ENCODE measurements around the gene ATP1A1. TPM values are rescaled to one million over a fixed set of nuclear protein-coding genes. Genes with fewer than 3 reads are reported as not detected.

Gene ATP1A1
- total RNA-seq, 1 experiment from 2014 or later, result 286 TPM

DNA sequence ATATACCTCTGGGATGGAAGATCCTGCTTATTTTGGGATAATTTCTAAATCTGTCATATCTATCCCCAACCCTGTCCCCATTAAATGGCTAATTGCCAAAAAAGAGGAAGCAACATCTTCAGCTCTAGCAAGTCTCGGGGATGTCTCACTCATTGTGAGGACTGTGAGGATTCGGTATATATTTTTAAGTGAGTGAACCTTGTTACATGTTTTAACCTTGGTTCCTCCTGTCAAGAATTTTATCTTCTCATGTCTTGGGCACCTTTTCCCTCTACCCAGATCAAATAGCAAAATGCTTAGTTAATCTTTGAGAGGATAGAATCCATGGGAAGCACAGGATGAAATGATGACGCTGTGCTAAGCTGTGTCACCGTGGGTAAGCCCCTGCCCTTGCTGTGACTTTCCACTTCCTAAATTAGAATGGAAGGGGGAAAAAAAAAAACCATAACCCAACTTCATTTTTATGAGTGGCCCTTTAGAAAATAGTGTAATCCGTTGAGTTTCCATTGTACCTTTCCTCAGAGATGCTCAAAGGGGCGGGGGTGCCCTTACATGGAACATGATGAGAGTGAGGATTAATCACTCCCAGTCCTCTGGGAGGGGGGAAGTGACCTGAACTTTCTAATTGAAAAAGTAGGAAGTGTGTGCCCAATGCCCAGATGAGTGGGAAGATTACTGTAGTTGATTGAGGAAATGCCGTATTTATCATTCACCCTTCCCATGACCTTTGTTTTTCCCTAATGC, 7.6 kb downstream of the ATP1A1 start (continued):
- TF ChIP-seq, protein P1, sequence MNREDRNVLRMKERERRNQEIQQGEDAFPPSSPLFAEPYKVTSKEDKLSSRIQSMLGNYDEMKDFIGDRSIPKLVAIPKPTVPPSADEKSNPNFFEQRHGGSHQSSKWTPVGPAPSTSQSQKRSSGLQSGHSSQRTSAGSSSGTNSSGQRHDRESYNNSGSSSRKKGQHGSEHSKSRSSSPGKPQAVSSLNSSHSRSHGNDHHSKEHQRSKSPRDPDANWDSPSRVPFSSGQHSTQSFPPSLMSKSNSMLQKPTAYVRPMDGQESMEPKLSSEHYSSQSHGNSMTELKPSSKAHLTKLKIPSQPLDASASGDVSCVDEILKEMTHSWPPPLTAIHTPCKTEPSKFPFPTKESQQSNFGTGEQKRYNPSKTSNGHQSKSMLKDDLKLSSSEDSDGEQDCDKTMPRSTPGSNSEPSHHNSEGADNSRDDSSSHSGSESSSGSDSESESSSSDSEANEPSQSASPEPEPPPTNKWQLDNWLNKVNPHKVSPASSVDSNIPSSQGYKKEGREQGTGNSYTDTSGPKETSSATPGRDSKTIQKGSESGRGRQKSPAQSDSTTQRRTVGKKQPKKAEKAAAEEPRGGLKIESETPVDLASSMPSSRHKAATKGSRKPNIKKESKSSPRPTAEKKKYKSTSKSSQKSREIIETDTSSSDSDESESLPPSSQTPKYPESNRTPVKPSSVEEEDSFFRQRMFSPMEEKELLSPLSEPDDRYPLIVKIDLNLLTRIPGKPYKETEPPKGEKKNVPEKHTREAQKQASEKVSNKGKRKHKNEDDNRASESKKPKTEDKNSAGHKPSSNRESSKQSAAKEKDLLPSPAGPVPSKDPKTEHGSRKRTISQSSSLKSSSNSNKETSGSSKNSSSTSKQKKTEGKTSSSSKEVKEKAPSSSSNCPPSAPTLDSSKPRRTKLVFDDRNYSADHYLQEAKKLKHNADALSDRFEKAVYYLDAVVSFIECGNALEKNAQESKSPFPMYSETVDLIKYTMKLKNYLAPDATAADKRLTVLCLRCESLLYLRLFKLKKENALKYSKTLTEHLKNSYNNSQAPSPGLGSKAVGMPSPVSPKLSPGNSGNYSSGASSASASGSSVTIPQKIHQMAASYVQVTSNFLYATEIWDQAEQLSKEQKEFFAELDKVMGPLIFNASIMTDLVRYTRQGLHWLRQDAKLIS (CRISPR knock-in tag; IDR thresholded peaks at IDR 0.05; ENCODE audit: borderline replicate concordance), result no peak

GRCh38 chr1:116382321-116382720, 9.3 kb downstream of the ATP1A1 start:
- CTCF ChIA-PET, result interaction anchor here (0.6 to 3.5 kb wide), 3 partner anchors 103 to 243 kb away, joined by 4 to 19 read pairs (median 5); no protein-coding TSS in a partner anchor
- POLR2A ChIA-PET, result no interaction called here
- peak overlapping the region; percentile 80 for H3K27ac Mint-ChIP-seq
- H3K27me3 Mint-ChIP-seq (ENCODE audit: low read depth), result no peaks in the 10 kb centered on the region
- ATAC-seq (no peak), DNase-seq (ENCODE audit: low spot score) (no peak)
- H3K4me3 Mint-ChIP-seq, result no peak overlapping the region
- no peaks in the 10 kb centered on the region for H3K9me3 Mint-ChIP-seq
- H3K36me3 Mint-ChIP-seq, result peaks cover 28% of the 10 kb centered on the region
- peaks cover 50% of the 10 kb centered on the region for H3K4me1 Mint-ChIP-seq
- TF ChIP-seq PRDM15 (CRISPR knock-in tag; IDR thresholded peaks at IDR 0.05), result no peak
- no peak for TF ChIP-seq HMGXB4 (CRISPR knock-in tag; IDR thresholded peaks at IDR 0.05)
- no peak for TF ChIP-seq ZNF671 (CRISPR knock-in tag; IDR thresholded peaks at IDR 0.05)
- no peak for TF ChIP-seq ZMAT4 (CRISPR knock-in tag; IDR thresholded peaks at IDR 0.05)
- no peak for TF ChIP-seq ERG (CRISPR knock-in tag; IDR thresholded peaks at IDR 0.05)
- TF ChIP-seq, protein P2, sequence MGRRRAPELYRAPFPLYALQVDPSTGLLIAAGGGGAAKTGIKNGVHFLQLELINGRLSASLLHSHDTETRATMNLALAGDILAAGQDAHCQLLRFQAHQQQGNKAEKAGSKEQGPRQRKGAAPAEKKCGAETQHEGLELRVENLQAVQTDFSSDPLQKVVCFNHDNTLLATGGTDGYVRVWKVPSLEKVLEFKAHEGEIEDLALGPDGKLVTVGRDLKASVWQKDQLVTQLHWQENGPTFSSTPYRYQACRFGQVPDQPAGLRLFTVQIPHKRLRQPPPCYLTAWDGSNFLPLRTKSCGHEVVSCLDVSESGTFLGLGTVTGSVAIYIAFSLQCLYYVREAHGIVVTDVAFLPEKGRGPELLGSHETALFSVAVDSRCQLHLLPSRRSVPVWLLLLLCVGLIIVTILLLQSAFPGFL (CRISPR knock-in tag; IDR thresholded peaks at IDR 0.05; ENCODE audit: borderline replicate concordance), result no peak
- no peak for TF ChIP-seq ZNF423 (CRISPR knock-in tag; IDR thresholded peaks at IDR 0.05)
- TF ChIP-seq SMAD3 (CRISPR knock-in tag; IDR thresholded peaks at IDR 0.05; ENCODE audit: borderline replicate concordance), result no peak
- no peak for TF ChIP-seq ZBTB21 (CRISPR knock-in tag; IDR thresholded peaks at IDR 0.05; ENCODE audit: borderline replicate concordance)
- TF ChIP-seq NR2C2 (CRISPR knock-in tag; IDR thresholded peaks at IDR 0.05), result no peak
- no peak for TF ChIP-seq SOX15 (CRISPR knock-in tag; IDR thresholded peaks at IDR 0.05)
- no peak for TF ChIP-seq ZNF263 (CRISPR knock-in tag; IDR thresholded peaks at IDR 0.05; ENCODE audit: low read depth)
